Measurements from ENCODE around the gene GLTP.

The GLTP gene

GRCh38 chr12:109923481-109924245 is 43.3 kb upstream of the GLTP start:
- Histone ChIP-seq H3K27me3 (no peaks in the 10 kb centered on the region), H3K4me2 (no peak overlapping the region), H3K27ac (no peak overlapping the region), H4K20me1 (peaks cover 0 to 43% (median 0%) of the 10 kb centered on the region in 11 experiments; a peak in 4 of 22 replicates), H3K4me3 (no peak overlapping the region), H3K36me3 (peaks cover 37 to 95% (median 74%) of the 10 kb centered on the region in 11 experiments), H3K9me3 (replicated peaks in 1 of 11) (peaks cover 0 to 4% (median 0%) of the 10 kb centered on the region in 11 experiments; a peak in 1 of 22 replicates), H3K4me1 (peaks cover 0 to 26% (median 14%) of the 10 kb centered on the region in 10 experiments; a peak in 13 of 20 replicates), H3K9ac (no peak overlapping the region)
- TF ChIP-seq Cebpa-rat (IDR thresholded peaks at IDR 0.05): no peak

GRCh38 chr12:109923038-109923437 is 42.7 kb upstream of the GLTP start:
- Histone ChIP-seq H3K9me3 (replicated peaks in 1 of 11) (peaks cover 0 to 4% (median 0%) of the 10 kb centered on the region in 11 experiments; a peak in 1 of 22 replicates), H3K36me3 (peaks cover 43 to 95% (median 74%) of the 10 kb centered on the region in 11 experiments), H3K4me3 (no peak overlapping the region), H3K27ac (no peak overlapping the region), H4K20me1 (peaks cover 0 to 43% (median 0%) of the 10 kb centered on the region in 11 experiments; a peak in 4 of 22 replicates), H3K4me2 (no peak overlapping the region), H3K4me1 (peaks cover 0 to 24% (median 14%) of the 10 kb centered on the region in 10 experiments; a peak in 13 of 20 replicates), H3K9ac (no peak overlapping the region), H3K27me3 (no peaks in the 10 kb centered on the region)
- TF ChIP-seq Cebpa-rat (IDR thresholded peaks at IDR 0.05): no peak

GRCh38 chr12:109921982-109922381 is 41.6 kb upstream of the GLTP start:
- no peak overlapping the region for H3K27ac ChIP-seq
- TF ChIP-seq Cebpa-rat (IDR thresholded peaks at IDR 0.05): no peak
- H3K27me3 ChIP-seq: no peaks in the 10 kb centered on the region
- H3K4me3 ChIP-seq: no peak overlapping the region
- H3K4me1 ChIP-seq: peaks cover 0 to 24% (median 14%) of the 10 kb centered on the region in 10 experiments; a peak in 13 of 20 replicates
- H3K36me3 ChIP-seq: peaks cover 53 to 98% (median 76%) of the 10 kb centered on the region in 11 experiments
- no peak overlapping the region for H3K9ac ChIP-seq
- peaks cover 0 to 4% (median 0%) of the 10 kb centered on the region in 11 experiments; a peak in 1 of 22 replicates for H3K9me3 ChIP-seq (replicated peaks in 1 of 11)
- H4K20me1 ChIP-seq: peaks cover 0 to 43% (median 0%) of the 10 kb centered on the region in 11 experiments; a peak in 4 of 22 replicates
- H3K4me2 ChIP-seq: no peak overlapping the region

GRCh38 chr12:109920261-109920780 is 40.0 kb upstream of the GLTP start:
- TF ChIP-seq Cebpa-rat (IDR thresholded peaks at IDR 0.05): no peak
- H3K9me3 ChIP-seq (replicated peaks in 1 of 11): no peaks in the 10 kb centered on the region
- peaks cover 0 to 11% (median 9%) of the 10 kb centered on the region in 10 experiments; a peak in 13 of 20 replicates for H3K4me1 ChIP-seq
- no peak overlapping the region for H3K9ac ChIP-seq
- no peak overlapping the region for H3K27ac ChIP-seq
- H3K4me2 ChIP-seq: no peak overlapping the region
- no peak overlapping the region for H3K4me3 ChIP-seq
- H3K36me3 ChIP-seq: peaks cover 61 to 98% (median 80%) of the 10 kb centered on the region in 11 experiments
- no peaks in the 10 kb centered on the region for H3K27me3 ChIP-seq
- peaks cover 0 to 40% (median 4%) of the 10 kb centered on the region in 11 experiments; a peak in 5 of 22 replicates for H4K20me1 ChIP-seq

- H4K20me1 ChIP-seq: peaks cover 0 to 40% (median 5%) of the 10 kb centered on the region in 11 experiments; a peak in 7 of 22 replicates
- peaks cover 70 to 98% (median 88%) of the 10 kb centered on the region in 11 experiments for H3K36me3 ChIP-seq
- peaks cover 0 to 3% (median under 1%) of the 10 kb centered on the region in 10 experiments; a peak in 5 of 20 replicates for H3K4me1 ChIP-seq
- no peaks in the 10 kb centered on the region for H3K9me3 ChIP-seq (replicated peaks in 1 of 11)
- H3K4me2 ChIP-seq: no peak overlapping the region
- no peak overlapping the region for H3K9ac ChIP-seq
- no peak for TF ChIP-seq Cebpa-rat (IDR thresholded peaks at IDR 0.05)
- no peaks in the 10 kb centered on the region for H3K27me3 ChIP-seq
- no peak overlapping the region for H3K4me3 ChIP-seq
- H3K27ac ChIP-seq: no peak overlapping the region
Measured at GRCh38 chr12:109919456-109919855, 39.1 kb upstream of the GLTP start.

- Histone ChIP-seq H3K4me3 (no peak overlapping the region), H3K27me3 (no peaks in the 10 kb centered on the region), H4K20me1 (peaks cover 0 to 36% (median 6%) of the 10 kb centered on the region in 11 experiments; a peak in 8 of 22 replicates), H3K4me2 (no peak overlapping the region), H3K36me3 (peaks cover 97 to 100% (median 100%) of the 10 kb centered on the region in 11 experiments), H3K27ac (no peak overlapping the region), H3K4me1 (no peaks in the 10 kb centered on the region), H3K9me3 (replicated peaks in 1 of 11) (no peaks in the 10 kb centered on the region), H3K9ac (no peak overlapping the region)
- no peak for TF ChIP-seq Cebpa-rat (IDR thresholded peaks at IDR 0.05)
Measured at GRCh38 chr12:109916045-109916444, 35.7 kb upstream of the GLTP start.

- TF ChIP-seq Cebpa-rat (IDR thresholded peaks at IDR 0.05): no peak
- no peak overlapping the region for H3K4me2 ChIP-seq
- peaks cover 97 to 100% (median 100%) of the 10 kb centered on the region in 11 experiments for H3K36me3 ChIP-seq
- H3K9me3 ChIP-seq (replicated peaks in 1 of 11): no peaks in the 10 kb centered on the region
- H3K27me3 ChIP-seq: no peaks in the 10 kb centered on the region
- no peak overlapping the region for H3K27ac ChIP-seq
- H3K9ac ChIP-seq: no peak overlapping the region
- no peak overlapping the region for H3K4me3 ChIP-seq
- peaks cover 0 to 36% (median 6%) of the 10 kb centered on the region in 11 experiments; a peak in 7 of 22 replicates for H4K20me1 ChIP-seq
- no peaks in the 10 kb centered on the region for H3K4me1 ChIP-seq
Measured at GRCh38 chr12:109915171-109916040, 35.1 kb upstream of the GLTP start.

GRCh38 chr12:109914461-109914860 is 34.1 kb upstream of the GLTP start:
- H3K4me1 ChIP-seq: no peaks in the 10 kb centered on the region
- H3K27ac ChIP-seq: no peak overlapping the region
- no peaks in the 10 kb centered on the region for H3K27me3 ChIP-seq
- no peak overlapping the region for H3K4me3 ChIP-seq
- no peaks in the 10 kb centered on the region for H3K9me3 ChIP-seq (replicated peaks in 1 of 11)
- peaks cover 0 to 32% (median 6%) of the 10 kb centered on the region in 11 experiments; a peak in 7 of 22 replicates for H4K20me1 ChIP-seq
- no peak for TF ChIP-seq Cebpa-rat (IDR thresholded peaks at IDR 0.05)
- no peak overlapping the region for H3K4me2 ChIP-seq
- H3K9ac ChIP-seq: no peak overlapping the region
- peaks cover 97 to 100% (median 100%) of the 10 kb centered on the region in 11 experiments for H3K36me3 ChIP-seq
